Progenitor cell of endocrine pancreas (in vitro differentiated cells): ENCODE data around the gene B4GALT6. TPM values are rescaled to one million over a fixed set of nuclear protein-coding genes. Genes with fewer than 3 reads are reported as not detected.
A peak's percentile ranks its signal among the peaks of the same experiment; 100 is the strongest.

Experiments
- DNase-seq: peaks from one replicate; pipeline ENCODE4 v3.0.0; 2021; ENCODE audit warnings: low spot score; ENCODE audit not compliant: unreplicated experiment
- H3K27ac Mint-ChIP-seq: 2 replicates; pipeline ENCODE4 v1.8.0; 2021; ENCODE audit warnings: mild to moderate bottlenecking, moderate library complexity, mixed read lengths
- H3K27me3 Mint-ChIP-seq: 2 replicates; pipeline ENCODE4 v1.8.0; 2021; ENCODE audit warnings: mixed read lengths
- H3K36me3 Mint-ChIP-seq: 2 replicates; pipeline ENCODE4 v1.8.0; 2022; ENCODE audit warnings: mixed read lengths; ENCODE audit not compliant: insufficient read depth
- H3K4me1 Mint-ChIP-seq: 2 replicates; pipeline ENCODE4 v1.8.0; 2021; ENCODE audit warnings: low read depth, mixed read lengths
- H3K4me3 Mint-ChIP-seq: 2 replicates; pipeline ENCODE4 v1.8.0; 2021; ENCODE audit warnings: low read depth, mild to moderate bottlenecking, moderate library complexity, mixed read lengths
- H3K9me3 Mint-ChIP-seq: 2 replicates; pipeline ENCODE4 v1.8.0; 2021; ENCODE audit warnings: low read depth, mixed read lengths
- total RNA-seq: library from RNA; stranded (reverse); gene quantifications from 2 replicates; pipeline ENCODE4 v1.2.1, GENCODE V29; 2021
- TF ChIP-seq, protein P1 (sequence below): fragments of 200-600 bp; sonication (generic); IDR thresholded peaks from one replicate; pipeline ENCODE4 v1.5.0; 2021; ENCODE audit warnings: antibody characterized with exemption, mild to moderate bottlenecking; ENCODE audit not compliant: unreplicated experiment

Gene B4GALT6
- total RNA-seq, 1 donor from 2014 or later, result 32.2 TPM

DNA sequence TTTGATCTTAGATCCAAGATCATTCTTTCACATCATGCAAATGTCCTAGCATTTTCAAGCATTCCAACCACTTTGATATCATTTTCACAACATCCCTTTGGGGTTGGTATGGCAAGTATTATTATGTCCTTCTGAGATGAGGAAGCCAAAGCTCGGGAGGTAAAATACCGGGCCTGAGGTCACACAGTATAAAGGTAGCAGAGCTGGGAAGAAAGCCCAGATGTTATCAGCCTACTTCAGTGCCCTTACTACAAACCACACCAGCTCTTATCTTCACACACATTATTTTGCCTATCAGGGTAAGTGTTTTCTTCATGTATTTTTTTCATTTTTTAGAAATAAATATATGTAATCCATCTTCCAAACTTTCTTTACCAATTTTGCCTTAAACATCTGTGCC, 4.2 kb upstream of the B4GALT6 start:
- Mint-ChIP-seq H3K4me1 (peaks cover 14% of the 10 kb centered on the region), H3K9me3 (no peaks in the 10 kb centered on the region), H3K36me3 (no peaks in the 10 kb centered on the region), H3K27ac (no peak overlapping the region), H3K4me3 (no peak overlapping the region), H3K27me3 (no peaks in the 10 kb centered on the region)
- TF ChIP-seq, protein P1, sequence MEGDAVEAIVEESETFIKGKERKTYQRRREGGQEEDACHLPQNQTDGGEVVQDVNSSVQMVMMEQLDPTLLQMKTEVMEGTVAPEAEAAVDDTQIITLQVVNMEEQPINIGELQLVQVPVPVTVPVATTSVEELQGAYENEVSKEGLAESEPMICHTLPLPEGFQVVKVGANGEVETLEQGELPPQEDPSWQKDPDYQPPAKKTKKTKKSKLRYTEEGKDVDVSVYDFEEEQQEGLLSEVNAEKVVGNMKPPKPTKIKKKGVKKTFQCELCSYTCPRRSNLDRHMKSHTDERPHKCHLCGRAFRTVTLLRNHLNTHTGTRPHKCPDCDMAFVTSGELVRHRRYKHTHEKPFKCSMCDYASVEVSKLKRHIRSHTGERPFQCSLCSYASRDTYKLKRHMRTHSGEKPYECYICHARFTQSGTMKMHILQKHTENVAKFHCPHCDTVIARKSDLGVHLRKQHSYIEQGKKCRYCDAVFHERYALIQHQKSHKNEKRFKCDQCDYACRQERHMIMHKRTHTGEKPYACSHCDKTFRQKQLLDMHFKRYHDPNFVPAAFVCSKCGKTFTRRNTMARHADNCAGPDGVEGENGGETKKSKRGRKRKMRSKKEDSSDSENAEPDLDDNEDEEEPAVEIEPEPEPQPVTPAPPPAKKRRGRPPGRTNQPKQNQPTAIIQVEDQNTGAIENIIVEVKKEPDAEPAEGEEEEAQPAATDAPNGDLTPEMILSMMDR, result no peak
- DNase-seq, result no peak

DNA sequence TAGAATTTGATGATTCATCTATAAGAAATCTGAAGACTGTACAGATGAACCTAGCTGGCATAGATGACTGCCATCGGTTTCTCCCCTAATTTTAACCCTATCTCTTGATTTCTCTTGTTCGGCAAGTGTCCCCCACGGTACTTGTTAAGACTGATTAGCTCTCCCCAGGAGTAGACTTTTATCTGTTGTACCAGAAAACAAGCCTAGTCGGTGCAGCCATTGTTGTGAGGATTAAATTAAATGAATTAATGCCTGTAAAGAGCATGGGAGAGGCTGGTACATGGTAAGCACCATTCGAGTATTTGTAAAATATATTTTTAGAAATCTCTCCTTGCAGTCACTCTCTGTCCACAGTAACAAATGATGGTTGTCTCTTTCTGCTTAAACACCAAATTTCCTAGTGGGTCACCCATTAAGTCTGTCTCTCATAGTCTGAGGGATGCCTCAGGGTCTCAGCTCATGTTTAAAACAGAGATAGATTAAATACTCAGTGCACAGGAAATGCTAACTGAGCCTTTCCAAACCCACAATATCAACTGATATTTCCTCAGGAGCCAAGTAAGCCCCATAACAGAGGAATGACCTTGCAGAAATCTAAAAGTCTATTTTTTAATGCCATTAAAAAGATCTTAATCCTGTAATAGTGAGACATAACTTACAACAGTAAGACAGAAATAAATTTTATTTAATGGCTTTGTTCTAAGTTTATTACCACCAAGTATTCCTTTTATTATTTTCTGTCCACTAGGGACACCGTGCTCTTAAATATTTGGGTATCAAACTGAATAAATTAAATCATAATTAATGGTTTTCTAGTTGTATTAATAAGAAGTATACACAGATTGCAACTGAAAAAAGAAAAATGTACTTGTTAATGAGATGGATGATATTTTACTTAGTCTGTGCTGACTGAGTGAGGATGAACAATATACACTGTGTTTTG, 2.9 kb upstream of the B4GALT6 start:
- no peak overlapping the region for H3K27ac Mint-ChIP-seq
- no peaks in the 10 kb centered on the region for H3K27me3 Mint-ChIP-seq
- no peaks in the 10 kb centered on the region for H3K9me3 Mint-ChIP-seq
- DNase-seq, result no peak
- H3K36me3 Mint-ChIP-seq, result no peaks in the 10 kb centered on the region
- TF ChIP-seq, protein P1, result peak; percentile 27
- H3K4me3 Mint-ChIP-seq, result no peak overlapping the region
- peaks cover 24% of the 10 kb centered on the region for H3K4me1 Mint-ChIP-seq

GRCh38 chr18:31686572-31686971, 2.2 kb upstream of the B4GALT6 start:
- TF ChIP-seq, protein P1, result no peak
- Mint-ChIP-seq H3K27ac (peak overlapping the region; percentile 97), H3K4me3 (peak overlapping the region; percentile 40), H3K9me3 (no peaks in the 10 kb centered on the region), H3K4me1 (peaks cover 24% of the 10 kb centered on the region), H3K36me3 (no peaks in the 10 kb centered on the region), H3K27me3 (no peaks in the 10 kb centered on the region)
- DNase-seq, result no peak

DNA sequence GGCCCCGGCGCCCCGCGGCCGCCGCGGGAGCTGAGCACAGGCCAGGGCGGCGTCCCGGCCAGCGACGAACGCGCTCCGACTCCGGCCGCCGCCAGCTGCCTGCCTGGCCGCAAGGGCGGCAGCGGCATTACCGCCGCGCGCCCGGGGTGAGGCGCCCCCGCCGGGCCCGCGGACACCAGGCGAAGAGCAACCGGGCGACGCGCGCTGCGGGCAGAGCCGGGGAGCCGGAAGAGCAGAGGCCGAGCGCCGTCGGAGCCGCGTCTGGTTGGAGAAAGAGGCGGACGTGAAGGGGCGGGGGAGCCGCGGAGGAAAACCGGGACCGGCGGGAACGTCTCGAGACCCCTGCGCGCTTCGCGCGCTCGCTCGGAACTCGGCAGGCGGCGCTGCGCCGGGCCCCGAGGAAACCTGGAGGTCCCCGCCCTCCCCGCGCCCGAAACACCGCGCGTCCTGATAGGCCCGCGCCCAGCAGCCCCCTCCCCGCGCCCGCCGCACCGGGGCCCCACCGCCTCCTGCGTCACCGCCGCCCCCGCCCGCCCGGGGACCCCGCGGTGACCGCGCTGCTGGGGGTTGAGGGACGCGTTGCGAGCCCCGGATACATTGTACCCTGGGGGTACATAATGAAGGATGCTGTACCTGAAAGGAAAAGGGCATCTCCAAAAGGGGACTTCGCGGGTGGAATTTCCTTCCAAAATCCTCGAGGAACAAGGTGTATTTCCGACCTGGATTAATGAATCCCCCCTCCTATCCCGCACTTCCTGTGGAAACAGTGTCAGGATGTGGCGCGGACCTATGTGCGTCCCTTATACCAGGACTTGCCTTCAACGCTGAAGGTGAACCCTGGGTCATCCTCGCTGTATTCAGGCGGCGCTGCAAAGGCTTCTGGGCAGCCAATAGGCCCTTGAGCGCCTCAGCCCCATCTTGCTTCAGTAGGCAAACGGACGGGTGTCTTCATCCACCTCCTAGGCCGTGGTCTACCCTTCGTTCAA, 1.0 kb upstream of the B4GALT6 start:
- Mint-ChIP-seq H3K4me1 (peaks cover 31% of the 10 kb centered on the region), H3K27me3 (no peaks in the 10 kb centered on the region), H3K9me3 (no peaks in the 10 kb centered on the region), H3K4me3 (peak overlapping the region; percentile 90), H3K27ac (peak overlapping the region; percentile 97), H3K36me3 (no peaks in the 10 kb centered on the region)
- DNase-seq, result peak; percentile 77
- TF ChIP-seq, protein P1, result peak; percentile 58

GRCh38 chr18:31683968-31684278, 458 bp downstream of the B4GALT6 start:
- H3K36me3 Mint-ChIP-seq, result no peaks in the 10 kb centered on the region
- peaks cover 46% of the 10 kb centered on the region for H3K4me1 Mint-ChIP-seq
- H3K9me3 Mint-ChIP-seq, result no peaks in the 10 kb centered on the region
- H3K27me3 Mint-ChIP-seq, result no peaks in the 10 kb centered on the region
- peak overlapping the region; percentile 98 for H3K4me3 Mint-ChIP-seq
- TF ChIP-seq, protein P1, result no peak
- DNase-seq, result no peak
- H3K27ac Mint-ChIP-seq, result peak overlapping the region; percentile 97
